Esophagus squamous epithelium (tissue), 5 donors: Measurements from ENCODE around the gene ARHGAP25. TPM values are rescaled to one million over a fixed set of nuclear protein-coding genes. Genes with fewer than 3 reads are reported as not detected.

ENCODE experiments used
- DNase-seq: peaks from one replicate; lab custom pipeline; 2025; lab: John Stamatoyannopoulos, UW
- H3K27ac ChIP-seq, 4 donors: fragments of 200-600 bp; sonication (generic); one replicate each; pipeline ENCODE4 v1.5.1; 2016 to 2019; ENCODE audit warnings: mild to moderate bottlenecking in 1 of 4
- H3K27me3 ChIP-seq, 4 donors: fragments of 200-600 bp; sonication (generic); 1 replicate in 3 of 4; 2 replicates in 1 of 4; pipeline versions ENCODE4 v1.5.1 to v1.6.0; 2017 to 2021; ENCODE audit warnings: antibody characterized with exemption in 1 of 4
- H3K36me3 ChIP-seq, 3 donors: fragments of 200-600 bp; sonication (generic); one replicate each; pipeline ENCODE4 v1.5.1; 2016 to 2019
- H3K4me1 ChIP-seq, 3 donors: fragments of 200-600 bp; sonication (generic); one replicate each; pipeline ENCODE4 v1.5.1; 2017 to 2019
- H3K4me3 ChIP-seq, 4 donors: fragments of 200-600 bp; sonication (generic); 1 replicate in 3 of 4; 2 replicates in 1 of 4; pipeline ENCODE4 v1.5.1; 2016 to 2019; ENCODE audit warnings: mild to moderate bottlenecking in 2 of 4, moderate library complexity in 1 of 4
- H3K9me3 ChIP-seq, 3 donors: fragments of 200-600 bp; sonication (generic); one replicate each; pipeline ENCODE4 v1.5.1; 2016 to 2019
- POLR2A ChIP-seq, 4 donors: fragments of 450-650 bp; IDR thresholded peaks; one replicate each; pipeline ENCODE4 v1.6.1; 2017; ENCODE audit warnings: antibody characterized with exemption in 4 of 4, mild to moderate bottlenecking in 4 of 4, moderate library complexity in 3 of 4
- WGBS, 2 donors: methylation state at CpG; one replicate each; pipeline ENCODE4 v1.1.5; 2018; 5-methylcytosine and 5-hydroxymethylcytosine counted together
- intact Hi-C: fragments of 100-400 bp; cut with DNase I; formaldehyde crosslinking; loops from one replicate; pipeline ENCODE4 v1.15.0; 2022
- total RNA-seq, 4 donors: library from RNA; depleted of rRNA; stranded (reverse); fragments of >200 nt; gene quantifications; one replicate each; pipeline ENCODE4 v1.1.0, GENCODE V29; 2016
- TF ChIP-seq, protein P1 (sequence below), 6 experiments: fragments of 450-650 bp in 4 of 6; fragments of 200-600 bp in 2 of 6; sonication (generic) in 2 of 6; IDR thresholded peaks; one replicate each; pipeline ENCODE4 v1.5.1; 2016 to 2019; ENCODE audit warnings: antibody characterized with exemption in 6 of 6, mild to moderate bottlenecking in 4 of 6, moderate library complexity in 4 of 6
- donor health status: DM: yes; HTN: yes; CAD: no.

Gene ARHGAP25
- total RNA-seq, 4 donors from 2014 or later, result 3.2 to 9.0 (median 5.5) TPM

DNA sequence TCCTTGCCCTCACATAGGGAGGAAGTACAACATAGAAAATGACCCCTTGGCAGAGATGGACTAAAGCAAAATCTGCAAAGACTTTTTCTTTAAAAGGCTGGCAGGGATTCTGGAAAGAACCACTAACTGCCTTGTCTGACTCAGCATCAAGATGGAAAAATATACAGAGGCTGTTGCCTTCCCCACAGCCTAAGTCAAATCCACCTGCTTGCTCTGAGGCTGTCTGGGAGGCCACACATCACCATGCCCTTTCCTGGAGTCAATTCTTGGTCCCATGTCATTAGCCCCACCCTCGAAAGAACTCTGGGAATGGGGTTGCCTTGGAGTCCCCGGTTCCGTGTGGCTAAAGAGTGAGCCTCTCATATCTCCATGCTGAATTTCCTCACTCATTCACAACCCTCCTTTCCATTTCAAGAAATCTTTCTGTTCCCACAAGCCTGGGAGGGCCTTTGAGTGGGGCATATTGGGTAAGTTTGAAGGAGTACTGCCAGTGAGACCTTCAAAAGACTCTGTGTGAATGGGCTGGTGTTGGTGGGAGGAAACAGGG lies 97.1 kb downstream of the ARHGAP25 start:
- H3K4me1 ChIP-seq, result peaks cover 21 to 54% (median 39%) of the 10 kb centered on the region in 3 donors
- TF ChIP-seq, protein P1, sequence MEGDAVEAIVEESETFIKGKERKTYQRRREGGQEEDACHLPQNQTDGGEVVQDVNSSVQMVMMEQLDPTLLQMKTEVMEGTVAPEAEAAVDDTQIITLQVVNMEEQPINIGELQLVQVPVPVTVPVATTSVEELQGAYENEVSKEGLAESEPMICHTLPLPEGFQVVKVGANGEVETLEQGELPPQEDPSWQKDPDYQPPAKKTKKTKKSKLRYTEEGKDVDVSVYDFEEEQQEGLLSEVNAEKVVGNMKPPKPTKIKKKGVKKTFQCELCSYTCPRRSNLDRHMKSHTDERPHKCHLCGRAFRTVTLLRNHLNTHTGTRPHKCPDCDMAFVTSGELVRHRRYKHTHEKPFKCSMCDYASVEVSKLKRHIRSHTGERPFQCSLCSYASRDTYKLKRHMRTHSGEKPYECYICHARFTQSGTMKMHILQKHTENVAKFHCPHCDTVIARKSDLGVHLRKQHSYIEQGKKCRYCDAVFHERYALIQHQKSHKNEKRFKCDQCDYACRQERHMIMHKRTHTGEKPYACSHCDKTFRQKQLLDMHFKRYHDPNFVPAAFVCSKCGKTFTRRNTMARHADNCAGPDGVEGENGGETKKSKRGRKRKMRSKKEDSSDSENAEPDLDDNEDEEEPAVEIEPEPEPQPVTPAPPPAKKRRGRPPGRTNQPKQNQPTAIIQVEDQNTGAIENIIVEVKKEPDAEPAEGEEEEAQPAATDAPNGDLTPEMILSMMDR (IDR thresholded peaks at IDR 0.05), result no peak
- no peak for TF ChIP-seq POLR2A (IDR thresholded peaks at IDR 0.05)
- no peak for DNase-seq
- H3K4me3 ChIP-seq, result peak overlapping the region in 1 of 4 donors; percentile 5
- intact Hi-C loops, result loop anchor here (10.0 kb wide), 1 partner anchor 57 kb away; no protein-coding TSS in a partner anchor
- 49 to 50% methylated on average over 3 of the region's 3 CpGs for WGBS, 2 donors
- no peaks in the 10 kb centered on the region for H3K9me3 ChIP-seq
- no peaks in the 10 kb centered on the region for H3K27me3 ChIP-seq
- no peaks in the 10 kb centered on the region for H3K36me3 ChIP-seq
- H3K27ac ChIP-seq, result peak overlapping the region; percentile 67 to 92 (median 82)

DNA sequence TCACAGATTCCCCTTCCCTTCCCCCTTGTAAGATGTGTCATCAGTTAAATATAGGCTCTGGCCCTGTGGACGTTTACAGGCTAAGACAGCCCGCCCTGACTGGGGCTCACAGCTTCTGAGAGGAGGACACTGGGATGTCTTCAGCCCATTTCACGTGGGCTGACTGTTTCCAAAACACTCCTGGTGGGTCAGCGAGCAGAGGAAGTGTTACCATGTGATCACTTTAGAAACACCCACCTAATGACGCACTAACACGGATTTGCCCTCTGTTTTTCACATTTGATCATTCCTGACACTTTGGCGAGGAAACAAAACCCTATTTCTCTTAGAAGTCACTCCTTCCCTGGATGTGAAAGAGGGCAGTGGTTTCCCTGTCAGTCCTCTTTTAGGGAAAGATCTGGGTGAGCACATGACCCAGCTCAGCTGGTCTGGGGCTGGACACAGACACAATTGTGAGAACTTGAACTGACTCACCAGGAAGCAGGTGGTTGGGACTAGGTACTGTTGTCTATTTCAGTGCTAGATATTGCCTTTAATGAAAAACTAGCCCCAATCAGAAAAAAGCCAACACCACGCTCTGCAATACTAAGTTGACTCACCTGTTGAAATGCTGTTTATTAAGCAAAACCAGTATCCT lies 97.7 kb downstream of the ARHGAP25 start:
- Histone ChIP-seq H3K36me3 (no peaks in the 10 kb centered on the region), H3K4me1 (peaks cover 21 to 54% (median 39%) of the 10 kb centered on the region in 3 donors), H3K4me3 (peak overlapping the region in 1 of 4 donors; percentile 5), H3K27ac (peak overlapping the region; percentile 67 to 92 (median 82)), H3K27me3 (no peaks in the 10 kb centered on the region), H3K9me3 (no peaks in the 10 kb centered on the region)
- 46 to 56% methylated on average over 6 to 8 of the region's 8 CpGs for WGBS, 2 donors
- intact Hi-C loops, result loop anchor here (10.0 kb wide), 1 partner anchor 58 kb away; no protein-coding TSS in a partner anchor
- TF ChIP-seq, protein P1 (IDR thresholded peaks at IDR 0.05), result no peak
- peak in 1 of 4 donors; percentile 35 for TF ChIP-seq POLR2A (IDR thresholded peaks at IDR 0.05)
- DNase-seq, result no peak

DNA sequence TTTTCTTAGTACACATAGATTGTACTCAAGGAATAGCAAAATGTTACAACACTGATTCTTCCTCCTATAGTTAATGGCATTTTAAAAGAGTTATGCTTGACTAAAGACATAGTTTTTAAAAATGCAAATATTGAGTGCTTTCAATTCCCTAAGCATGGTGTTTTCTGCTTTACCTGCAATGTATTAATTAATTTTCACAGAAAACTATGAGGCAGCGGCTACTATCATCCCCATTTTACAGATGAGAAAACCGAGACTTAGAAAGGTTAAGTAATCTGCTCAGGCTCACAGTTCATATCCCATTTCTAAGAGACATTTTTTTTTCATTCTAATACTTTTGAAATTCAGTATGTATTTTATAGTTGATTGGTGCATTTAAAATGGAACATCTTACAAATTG lies 98.6 kb downstream of the ARHGAP25 start:
- TF ChIP-seq, protein P1 (IDR thresholded peaks at IDR 0.05), result no peak
- TF ChIP-seq POLR2A (IDR thresholded peaks at IDR 0.05), result no peak
- H3K4me3 ChIP-seq, result no peak overlapping the region
- H3K36me3 ChIP-seq, result no peaks in the 10 kb centered on the region
- H3K27ac ChIP-seq, result peak overlapping the region in 3 of 4 donors; percentile 81 to 92 (median 84)
- intact Hi-C loops, result loop anchor here (10.0 kb wide), 1 partner anchor 58 kb away; no protein-coding TSS in a partner anchor
- no peaks in the 10 kb centered on the region for H3K9me3 ChIP-seq
- 100% methylated on average over 2 of the region's 2 CpGs for WGBS, 2 donors
- H3K4me1 ChIP-seq, result peaks cover 21 to 50% (median 37%) of the 10 kb centered on the region in 3 donors
- DNase-seq, result no peak
- no peaks in the 10 kb centered on the region for H3K27me3 ChIP-seq

DNA sequence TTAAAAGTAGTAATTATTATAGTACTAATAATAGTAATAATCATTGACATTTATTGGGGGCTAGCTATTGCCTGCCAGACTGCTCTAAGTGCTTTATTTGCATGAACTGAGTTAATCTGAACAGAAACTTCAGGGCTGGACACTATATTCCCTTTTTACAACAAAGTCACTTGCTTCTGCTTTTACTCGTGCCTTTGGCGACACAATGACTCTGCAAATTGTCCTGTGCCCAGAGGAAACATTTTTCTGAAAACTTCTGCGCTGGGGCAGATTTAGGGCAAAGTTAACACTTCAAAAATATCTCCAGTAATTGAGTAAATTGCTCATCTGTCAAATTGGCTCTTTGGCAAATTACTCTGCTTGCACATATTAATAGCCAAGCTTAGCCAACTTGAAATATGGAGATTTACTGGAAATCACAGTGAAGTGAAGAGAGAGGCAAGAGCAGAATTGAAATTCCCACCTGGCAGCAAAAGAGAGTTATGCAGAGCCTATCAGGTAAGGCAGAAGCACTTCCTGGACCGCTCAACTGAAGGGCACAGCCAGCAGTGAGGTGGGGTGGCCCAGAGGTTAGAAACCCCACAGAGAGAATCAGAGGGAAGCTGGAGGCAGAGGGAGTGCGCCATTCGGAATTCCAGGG lies 100.2 kb downstream of the ARHGAP25 start:
- peak overlapping the region in 1 of 4 donors; percentile 25 for H3K27ac ChIP-seq
- no peaks in the 10 kb centered on the region for H3K27me3 ChIP-seq
- H3K4me3 ChIP-seq, result no peak overlapping the region
- no peaks in the 10 kb centered on the region for H3K9me3 ChIP-seq
- TF ChIP-seq POLR2A (IDR thresholded peaks at IDR 0.05), result no peak
- TF ChIP-seq, protein P1 (IDR thresholded peaks at IDR 0.05), result no peak
- H3K4me1 ChIP-seq, result peaks cover 7 to 33% (median 20%) of the 10 kb centered on the region in 3 donors
- no peaks in the 10 kb centered on the region for H3K36me3 ChIP-seq
- intact Hi-C loops, result loop anchor here (10.0 kb wide), 1 partner anchor 60 kb away; no protein-coding TSS in a partner anchor
- WGBS, 2 donors, result 75 to 85% methylated on average over 6 of the region's 6 CpGs
- no peak for DNase-seq
